Skeletal muscle satellite cell (primary cell): ENCODE measurements around the gene KYNU.

Source experiments
- H3K27me3 ChIP-seq: 2 replicates; pipeline ENCODE4 v1.7.0; 2013; ENCODE audit warnings: low read length; ENCODE audit not compliant: control insufficient read depth, insufficient read depth
- H3K36me3 ChIP-seq: 2 replicates; pipeline ENCODE4 v1.7.0; 2013; ENCODE audit warnings: mild to moderate bottlenecking, control low read depth, low read length; ENCODE audit not compliant: insufficient read depth
- H3K4me1 ChIP-seq: 2 replicates; pipeline ENCODE4 v1.7.0; 2013; ENCODE audit warnings: low read length; ENCODE audit not compliant: control insufficient read depth, insufficient read depth
- H3K4me2 ChIP-seq: 2 replicates; pipeline ENCODE4 v1.7.0; 2013; ENCODE audit warnings: mild to moderate bottlenecking, low read length
- H3K4me3 ChIP-seq: 2 replicates; pipeline ENCODE4 v1.7.0; 2013; ENCODE audit warnings: low read length
- H3K9ac ChIP-seq: 2 replicates; pipeline ENCODE4 v1.7.0; 2013; ENCODE audit warnings: mild to moderate bottlenecking, low read depth, low read length, moderate library complexity
- H3K9me3 ChIP-seq: replicated peaks from 2 replicates; pipeline ENCODE4 v1.7.0; 2013; ENCODE audit warnings: mild to moderate bottlenecking, control low read depth, low read length

The KYNU gene

DNA sequence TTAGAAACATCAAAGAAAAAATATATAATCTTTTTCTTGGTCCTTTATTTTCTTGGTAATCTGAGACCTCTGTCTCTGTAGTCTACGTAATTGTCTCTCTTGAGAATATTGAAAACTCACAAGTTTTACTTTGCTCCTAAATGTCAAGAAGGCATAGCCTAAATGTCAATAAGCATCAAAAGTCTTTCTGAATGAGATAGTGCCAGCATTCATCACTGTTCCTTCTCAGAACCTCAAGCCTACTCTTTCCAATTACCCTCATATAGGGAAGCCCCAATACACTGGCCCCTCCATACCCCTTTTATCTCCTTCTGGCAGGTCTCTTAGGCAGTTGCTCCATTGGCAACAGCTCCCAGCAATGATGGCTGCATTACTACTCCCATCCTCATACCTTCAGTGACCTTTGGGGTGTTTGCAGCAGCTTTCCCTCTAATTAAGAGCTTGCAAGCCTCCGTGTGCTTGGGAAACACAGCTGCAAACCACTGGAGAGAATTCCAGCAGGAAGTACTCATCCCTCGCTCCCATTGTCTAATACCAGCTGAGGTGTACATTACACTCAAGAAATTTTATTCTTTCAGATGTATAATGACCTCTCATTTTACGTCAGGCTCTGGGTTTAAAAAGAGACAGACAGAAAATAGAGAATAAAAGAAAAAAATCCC is 95.8 kb downstream of the KYNU start:
- Histone ChIP-seq H3K4me1 (peaks cover 10% of the 10 kb centered on the region), H3K27me3 (no peaks in the 10 kb centered on the region), H3K4me2 (no peak overlapping the region), H3K36me3 (no peaks in the 10 kb centered on the region), H3K9ac (no peak overlapping the region), H3K9me3 (no peaks in the 10 kb centered on the region), H3K4me3 (no peak overlapping the region)

DNA sequence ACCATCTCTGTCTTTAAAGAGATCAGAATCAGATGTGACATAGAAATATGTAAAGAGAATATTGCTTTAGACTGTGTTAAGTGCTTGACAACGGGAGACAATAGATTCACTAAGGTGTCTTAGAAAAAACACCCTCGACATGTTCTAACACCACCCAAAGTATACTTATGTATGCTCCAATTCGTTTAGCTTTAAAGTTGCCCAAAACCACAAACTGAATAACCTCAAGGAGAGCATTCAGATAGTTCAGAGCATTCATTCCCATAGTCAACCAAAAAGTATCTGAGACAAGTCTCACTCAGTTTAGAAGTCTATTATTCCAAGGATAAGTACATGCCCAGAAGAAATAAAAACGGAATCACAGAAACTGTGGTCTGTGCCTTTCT is 96.4 kb downstream of the KYNU start:
- no peak overlapping the region for H3K4me3 ChIP-seq
- no peaks in the 10 kb centered on the region for H3K36me3 ChIP-seq
- no peak overlapping the region for H3K9ac ChIP-seq

DNA sequence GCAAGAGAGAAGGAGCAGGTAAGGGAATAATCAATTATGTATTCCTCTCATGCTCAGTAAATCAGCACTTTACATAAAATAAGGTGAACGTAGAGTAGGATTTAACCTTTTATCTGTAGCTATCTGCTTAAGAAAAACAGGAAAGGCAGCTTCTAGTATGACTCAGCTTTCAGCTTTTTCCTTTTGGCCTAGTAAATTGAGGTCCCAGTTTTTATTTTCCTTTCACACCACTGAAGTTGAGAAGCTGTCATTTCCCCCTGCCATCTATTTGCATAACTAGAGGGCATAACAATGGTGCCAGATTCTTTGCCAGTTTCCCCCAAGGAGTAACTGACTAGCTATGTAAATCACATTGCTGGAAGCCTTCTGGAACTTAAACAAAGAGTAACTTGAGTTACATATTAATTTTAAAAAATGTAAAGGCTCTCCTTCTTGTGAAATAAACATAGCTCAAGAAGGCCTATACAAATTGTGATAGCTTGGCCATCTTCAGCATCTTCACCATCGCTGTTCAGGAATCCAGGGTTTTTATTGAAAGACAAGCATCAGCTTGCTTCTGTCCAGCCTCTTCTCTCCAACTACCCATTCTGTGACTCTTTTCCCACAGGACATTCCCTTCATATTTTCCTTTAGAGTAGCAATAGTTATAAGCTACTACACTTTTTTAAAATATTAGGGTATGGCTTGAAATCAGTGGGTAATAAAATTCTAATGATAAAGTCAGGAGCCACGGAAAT is 97.0 kb downstream of the KYNU start:
- Histone ChIP-seq H3K9me3 (no peaks in the 10 kb centered on the region), H3K4me2 (no peak overlapping the region), H3K9ac (no peak overlapping the region), H3K36me3 (no peaks in the 10 kb centered on the region), H3K4me3 (no peak overlapping the region), H3K4me1 (peaks cover 10% of the 10 kb centered on the region), H3K27me3 (no peaks in the 10 kb centered on the region)

More for the DNA sequence above, 96.4 kb downstream of the KYNU start:
- H3K4me1 ChIP-seq, result peaks cover 10% of the 10 kb centered on the region
- H3K4me2 ChIP-seq, result no peak overlapping the region
- H3K9me3 ChIP-seq, result no peaks in the 10 kb centered on the region
- H3K27me3 ChIP-seq, result no peaks in the 10 kb centered on the region

DNA sequence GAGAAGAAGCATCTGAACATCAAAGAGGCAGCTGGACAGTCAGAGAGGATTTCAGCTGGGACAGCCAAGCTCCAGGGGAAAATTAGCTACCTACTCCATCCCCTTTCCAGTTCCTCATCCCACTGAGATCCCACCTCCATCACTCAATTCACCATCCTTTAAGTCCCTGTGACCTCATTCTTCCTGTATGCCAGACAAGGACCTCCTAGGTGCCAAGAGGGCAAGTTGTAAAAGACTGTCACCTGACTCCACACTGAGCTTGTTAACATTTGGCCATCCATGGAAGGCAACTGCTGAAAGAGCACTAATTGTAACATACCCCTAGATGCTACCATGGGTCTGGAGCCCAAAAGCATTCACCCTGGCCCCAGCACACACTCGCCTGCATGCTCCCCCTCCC is 97.8 kb downstream of the KYNU start:
- Histone ChIP-seq H3K9ac (no peak overlapping the region), H3K4me1 (peaks cover 10% of the 10 kb centered on the region), H3K9me3 (no peaks in the 10 kb centered on the region), H3K27me3 (no peaks in the 10 kb centered on the region), H3K36me3 (no peaks in the 10 kb centered on the region), H3K4me2 (no peak overlapping the region), H3K4me3 (no peak overlapping the region)

DNA sequence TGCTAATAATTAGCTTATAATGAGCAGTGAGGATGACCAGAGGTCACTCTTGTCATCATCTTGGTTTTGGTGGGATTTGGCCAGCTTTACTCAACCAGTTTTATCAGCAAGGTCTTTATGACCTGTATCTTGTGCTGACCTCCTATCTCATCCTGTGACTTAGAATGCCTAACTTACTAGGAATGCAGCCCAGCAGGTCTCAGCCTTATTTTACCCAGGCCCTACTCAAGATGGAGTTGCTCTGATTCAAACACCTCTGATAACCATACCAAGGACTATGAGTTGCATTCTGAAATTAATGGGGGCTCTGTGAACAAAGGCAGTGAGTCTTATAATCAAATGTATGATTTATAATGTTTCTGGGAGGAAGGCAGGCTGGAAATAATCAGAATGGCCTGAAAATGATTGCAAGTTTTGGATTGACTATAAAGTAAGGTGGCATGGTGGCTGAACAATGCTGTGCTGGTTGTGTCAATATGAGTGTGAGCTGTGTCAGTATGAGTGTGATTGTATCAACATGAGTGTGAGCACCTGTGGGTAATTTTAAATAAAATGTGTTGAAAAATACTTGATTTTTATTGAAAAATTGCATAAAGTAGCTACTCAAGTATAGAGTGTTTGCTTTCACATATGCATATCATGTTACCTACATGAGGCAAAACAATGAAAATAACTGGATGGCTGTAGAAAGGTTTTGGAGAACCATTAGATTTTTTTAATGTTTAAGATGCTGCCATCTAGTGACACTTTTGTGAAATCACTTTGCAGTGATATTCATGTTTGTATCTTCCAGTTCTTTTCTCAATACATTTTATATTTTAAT is 103.0 kb downstream of the KYNU start:
- H3K4me3 ChIP-seq, result no peak overlapping the region
- H3K36me3 ChIP-seq, result no peaks in the 10 kb centered on the region
- H3K9ac ChIP-seq, result no peak overlapping the region
- no peaks in the 10 kb centered on the region for H3K9me3 ChIP-seq
- no peaks in the 10 kb centered on the region for H3K4me1 ChIP-seq
- no peaks in the 10 kb centered on the region for H3K27me3 ChIP-seq
- no peak overlapping the region for H3K4me2 ChIP-seq

DNA sequence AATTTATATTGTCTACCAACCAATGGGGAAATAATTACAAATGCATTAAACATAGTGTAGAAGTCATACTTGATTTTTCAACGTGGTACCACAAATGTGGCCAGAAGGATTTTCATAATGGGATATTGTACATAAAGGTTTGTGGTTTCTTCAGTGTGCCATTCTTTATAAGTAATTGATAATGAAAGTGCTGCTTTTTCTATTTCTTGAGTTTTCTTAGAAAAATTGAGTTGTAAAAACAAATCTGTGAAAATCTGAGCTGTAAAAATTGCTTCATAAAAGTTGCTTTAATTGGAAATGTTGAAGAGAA is 103.6 kb downstream of the KYNU start:
- Histone ChIP-seq H3K9ac (no peak overlapping the region), H3K4me1 (no peaks in the 10 kb centered on the region), H3K4me3 (no peak overlapping the region), H3K4me2 (no peak overlapping the region), H3K27me3 (no peaks in the 10 kb centered on the region), H3K36me3 (no peaks in the 10 kb centered on the region), H3K9me3 (no peaks in the 10 kb centered on the region)

DNA sequence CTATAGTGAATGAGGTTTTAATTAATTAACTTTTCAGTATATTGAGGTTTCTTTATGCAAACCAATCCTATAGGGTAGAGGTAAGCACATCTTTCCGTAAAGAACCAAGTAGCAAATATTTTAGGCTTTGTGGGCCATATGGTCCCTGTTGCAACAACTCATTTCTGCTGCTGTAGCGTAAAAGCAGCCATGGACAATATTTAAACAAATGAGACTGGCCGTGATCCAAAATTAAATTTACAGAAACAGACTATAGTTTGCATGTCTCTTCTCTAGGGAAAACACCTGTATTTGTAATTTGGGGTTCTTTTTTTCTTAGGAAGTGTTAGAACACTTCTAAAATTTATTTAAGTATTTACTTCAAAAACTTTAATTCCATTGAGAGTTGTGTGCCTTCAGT is 104.3 kb downstream of the KYNU start:
- Histone ChIP-seq H3K4me1 (no peaks in the 10 kb centered on the region), H3K4me3 (no peak overlapping the region), H3K36me3 (no peaks in the 10 kb centered on the region), H3K9ac (no peak overlapping the region), H3K9me3 (no peaks in the 10 kb centered on the region), H3K4me2 (no peak overlapping the region), H3K27me3 (no peaks in the 10 kb centered on the region)

DNA sequence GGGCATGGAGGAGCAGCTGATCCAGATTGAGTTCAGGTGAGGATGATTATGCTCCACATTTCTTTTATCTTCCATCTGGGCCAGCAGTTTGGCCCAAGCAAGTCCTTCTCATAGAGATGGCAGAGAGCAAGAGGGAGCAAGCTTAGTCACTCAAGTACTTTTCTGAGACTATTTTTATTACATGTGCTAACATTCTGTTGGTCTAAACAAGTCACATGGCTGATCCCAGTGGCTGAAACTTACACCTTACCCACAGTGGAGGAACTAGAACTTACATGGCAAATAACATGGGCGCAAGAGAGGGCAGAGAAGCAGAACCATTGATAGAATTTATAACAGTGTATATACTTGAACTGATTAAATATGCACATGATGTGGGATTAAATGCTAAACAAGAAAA is 105.7 kb downstream of the KYNU start:
- no peaks in the 10 kb centered on the region for H3K36me3 ChIP-seq
- H3K9ac ChIP-seq, result no peak overlapping the region
- no peak overlapping the region for H3K4me3 ChIP-seq
- H3K9me3 ChIP-seq, result no peaks in the 10 kb centered on the region
- H3K27me3 ChIP-seq, result no peaks in the 10 kb centered on the region
- H3K4me1 ChIP-seq, result no peaks in the 10 kb centered on the region
- no peak overlapping the region for H3K4me2 ChIP-seq

DNA sequence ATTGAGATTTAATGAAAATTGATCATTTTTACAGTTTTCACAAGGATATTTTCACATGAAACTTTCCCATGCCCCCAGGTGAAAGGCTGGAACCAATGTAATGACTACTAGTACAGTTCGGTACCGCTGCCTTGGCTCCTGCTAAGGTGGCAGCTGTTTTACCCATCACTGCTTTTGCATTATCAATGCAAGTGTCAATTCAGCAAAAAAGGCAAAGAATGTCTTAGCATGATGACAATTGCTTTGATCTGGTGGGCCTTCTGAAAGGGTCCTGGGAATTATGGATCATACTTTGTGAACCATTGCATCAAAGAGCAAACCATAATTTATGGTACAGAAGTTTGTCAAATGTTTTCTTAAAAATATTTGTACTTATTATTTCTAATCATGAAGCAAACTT is 107.2 kb downstream of the KYNU start:
- Histone ChIP-seq H3K4me2 (no peak overlapping the region), H3K4me3 (no peak overlapping the region), H3K9me3 (no peaks in the 10 kb centered on the region), H3K9ac (no peak overlapping the region), H3K4me1 (no peaks in the 10 kb centered on the region), H3K27me3 (no peaks in the 10 kb centered on the region), H3K36me3 (no peaks in the 10 kb centered on the region)

DNA sequence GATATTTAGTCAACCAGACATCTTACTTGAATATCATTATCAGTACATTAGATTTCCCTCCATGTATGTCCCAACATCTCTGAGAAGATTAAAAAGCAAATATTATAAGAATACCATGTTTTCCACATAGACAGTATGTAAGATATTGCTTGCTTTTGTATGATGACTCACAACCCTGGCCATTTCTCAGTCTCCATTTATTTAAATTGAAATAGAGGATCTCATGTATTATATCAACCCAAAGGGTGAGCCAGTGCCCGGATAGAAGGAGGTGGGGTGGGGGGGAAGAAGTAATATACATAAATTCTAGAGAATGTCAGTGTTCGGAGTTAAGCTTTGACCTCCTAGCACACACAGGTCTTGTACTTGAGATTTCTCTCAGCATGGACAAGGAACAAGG is 109.6 kb downstream of the KYNU start:
- Histone ChIP-seq H3K4me3 (no peak overlapping the region), H3K4me1 (no peaks in the 10 kb centered on the region), H3K36me3 (no peaks in the 10 kb centered on the region), H3K9ac (no peak overlapping the region), H3K9me3 (no peaks in the 10 kb centered on the region), H3K4me2 (no peak overlapping the region), H3K27me3 (no peaks in the 10 kb centered on the region)

DNA sequence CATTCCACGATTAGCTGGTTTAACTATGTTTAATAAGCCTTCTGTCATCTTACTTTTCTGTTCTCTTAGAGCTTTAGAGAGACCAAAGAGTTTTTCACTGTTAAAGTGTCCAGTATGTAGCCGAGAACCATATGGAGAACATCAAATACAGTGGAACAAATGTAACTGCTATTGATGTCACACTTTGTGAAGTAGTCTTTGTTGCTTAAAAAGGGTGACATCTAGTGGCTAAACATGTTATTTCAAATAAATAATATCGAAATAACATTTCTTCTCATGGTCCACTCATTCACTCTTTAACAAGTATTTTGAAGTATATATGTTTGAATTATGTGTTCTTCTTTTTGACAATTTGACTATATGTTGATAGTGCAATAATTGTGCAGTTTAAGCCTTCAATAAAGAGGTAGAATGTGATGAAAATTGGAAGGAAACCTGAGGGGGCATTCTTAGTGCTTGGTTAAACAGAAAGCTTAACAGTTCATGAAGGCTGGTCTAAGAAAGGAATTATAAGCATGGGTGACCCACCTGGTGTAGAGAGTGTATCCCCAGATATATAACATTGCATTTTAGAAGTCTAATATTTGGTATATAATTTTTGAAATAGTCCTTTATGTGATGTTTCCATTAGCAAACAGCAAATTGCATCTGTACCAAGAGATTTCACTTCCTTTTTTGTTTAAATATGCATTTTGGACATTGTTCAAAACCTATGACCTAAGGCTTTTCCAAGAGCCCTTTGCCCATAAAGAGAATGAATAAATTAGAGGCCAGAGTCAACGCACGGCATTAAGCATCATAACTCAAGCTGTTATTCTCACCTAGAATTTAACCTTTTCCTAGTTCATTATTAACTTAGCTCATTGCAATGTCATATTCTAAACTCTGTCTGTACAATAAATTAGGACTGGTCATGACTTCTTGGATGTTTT is 112.1 kb downstream of the KYNU start:
- no peaks in the 10 kb centered on the region for H3K4me1 ChIP-seq
- no peak overlapping the region for H3K4me3 ChIP-seq
- no peaks in the 10 kb centered on the region for H3K36me3 ChIP-seq
- no peaks in the 10 kb centered on the region for H3K9me3 ChIP-seq
- H3K27me3 ChIP-seq, result no peaks in the 10 kb centered on the region
- no peak overlapping the region for H3K4me2 ChIP-seq
- no peak overlapping the region for H3K9ac ChIP-seq
